Measurements from ENCODE around the gene RFC3.

Gene RFC3

DNA sequence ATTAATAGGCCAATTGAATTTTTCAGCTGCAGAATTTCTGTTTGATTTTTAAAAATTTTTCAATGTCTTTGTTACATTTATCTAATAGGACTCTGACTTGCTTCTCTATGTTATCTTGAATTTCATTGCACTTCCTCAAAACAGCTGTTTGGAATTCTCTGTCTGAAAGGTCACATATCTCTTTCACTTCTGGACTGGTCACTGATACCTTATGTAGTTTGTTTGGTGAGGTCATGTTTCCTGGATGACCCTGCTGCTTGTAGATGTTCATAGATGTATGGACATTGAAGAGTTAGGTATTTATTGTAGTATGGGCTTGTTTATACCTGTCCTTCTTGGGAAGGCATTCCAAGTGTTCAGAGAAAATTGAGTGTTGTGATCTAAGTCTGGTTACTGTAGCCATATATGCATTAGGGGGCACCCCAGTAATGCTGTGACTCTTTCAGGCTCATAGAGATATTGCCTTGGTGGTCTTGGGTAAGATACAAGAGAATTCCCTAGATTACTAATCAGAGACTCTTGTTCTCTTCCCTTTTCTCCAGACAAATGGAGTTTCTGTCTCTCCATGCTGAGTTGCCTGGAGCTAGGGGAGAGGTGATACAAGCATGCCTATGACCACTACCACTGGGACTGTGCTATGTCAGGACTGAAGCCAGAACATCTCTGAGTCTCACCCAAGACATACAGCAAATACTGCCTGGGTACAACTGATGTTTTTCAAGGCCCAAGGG is 27.8 kb downstream of the RFC3 start:
- TF ChIP-seq, protein P1, sequence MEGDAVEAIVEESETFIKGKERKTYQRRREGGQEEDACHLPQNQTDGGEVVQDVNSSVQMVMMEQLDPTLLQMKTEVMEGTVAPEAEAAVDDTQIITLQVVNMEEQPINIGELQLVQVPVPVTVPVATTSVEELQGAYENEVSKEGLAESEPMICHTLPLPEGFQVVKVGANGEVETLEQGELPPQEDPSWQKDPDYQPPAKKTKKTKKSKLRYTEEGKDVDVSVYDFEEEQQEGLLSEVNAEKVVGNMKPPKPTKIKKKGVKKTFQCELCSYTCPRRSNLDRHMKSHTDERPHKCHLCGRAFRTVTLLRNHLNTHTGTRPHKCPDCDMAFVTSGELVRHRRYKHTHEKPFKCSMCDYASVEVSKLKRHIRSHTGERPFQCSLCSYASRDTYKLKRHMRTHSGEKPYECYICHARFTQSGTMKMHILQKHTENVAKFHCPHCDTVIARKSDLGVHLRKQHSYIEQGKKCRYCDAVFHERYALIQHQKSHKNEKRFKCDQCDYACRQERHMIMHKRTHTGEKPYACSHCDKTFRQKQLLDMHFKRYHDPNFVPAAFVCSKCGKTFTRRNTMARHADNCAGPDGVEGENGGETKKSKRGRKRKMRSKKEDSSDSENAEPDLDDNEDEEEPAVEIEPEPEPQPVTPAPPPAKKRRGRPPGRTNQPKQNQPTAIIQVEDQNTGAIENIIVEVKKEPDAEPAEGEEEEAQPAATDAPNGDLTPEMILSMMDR (IDR thresholded peaks at IDR 0.05), result no peak

DNA sequence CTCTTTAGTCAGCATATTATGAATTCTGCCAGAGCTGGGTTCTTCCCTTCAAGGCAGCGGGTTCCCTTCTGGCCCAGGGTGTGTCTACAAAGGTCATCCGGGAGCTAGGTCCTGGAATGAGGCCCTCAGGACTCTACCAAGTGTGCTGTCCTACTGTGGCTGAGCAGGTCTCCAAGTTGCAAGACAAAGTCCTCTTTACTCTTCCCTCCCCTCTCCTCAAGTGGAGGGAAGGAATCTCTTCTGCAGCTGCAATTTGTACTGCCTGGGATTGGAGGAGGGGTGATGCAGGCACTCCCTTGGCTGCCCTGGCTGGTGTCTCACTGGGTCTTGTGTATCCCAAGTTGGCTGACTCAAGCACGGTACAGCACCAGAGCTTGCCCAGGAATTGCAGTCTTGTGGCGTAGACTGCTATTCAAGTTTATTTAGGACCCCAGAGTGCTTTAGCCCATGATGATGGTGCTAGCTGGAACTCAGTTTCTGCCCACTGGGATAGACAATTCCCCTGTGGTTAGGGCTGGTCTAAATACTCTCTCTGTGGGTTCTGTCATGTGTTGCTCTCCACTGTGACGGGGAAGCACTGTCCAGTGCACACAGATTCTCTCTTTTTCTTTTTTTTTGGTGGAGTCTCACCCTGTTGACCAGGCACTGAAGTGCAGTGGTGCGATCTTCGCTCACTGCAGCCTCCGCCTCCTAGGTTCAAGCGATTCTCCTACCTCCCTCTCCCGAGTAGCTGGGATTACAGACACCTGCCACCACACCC is 28.5 kb downstream of the RFC3 start:
- TF ChIP-seq, protein P1 (IDR thresholded peaks at IDR 0.05), result no peak

DNA sequence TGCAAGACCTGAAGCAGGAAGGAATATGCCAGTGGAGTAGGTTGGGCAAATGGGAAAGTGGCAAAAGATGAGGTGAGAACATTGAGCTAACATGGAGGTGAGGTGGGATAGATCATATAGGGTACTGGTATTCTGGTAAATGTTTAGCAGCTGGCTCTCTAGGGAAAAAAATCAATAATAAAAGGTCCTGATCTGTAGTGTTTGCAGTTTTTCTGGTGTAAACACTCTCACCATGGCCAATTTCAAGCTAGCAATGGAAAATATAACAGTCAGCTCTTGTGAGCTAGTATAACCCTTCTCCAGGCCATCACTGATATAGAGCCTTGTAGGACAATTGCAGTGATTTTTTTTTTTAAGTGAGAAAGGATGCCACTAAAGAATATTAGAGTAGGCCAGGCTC is 31.3 kb downstream of the RFC3 start:
- TF ChIP-seq, protein P1 (IDR thresholded peaks at IDR 0.05), result no peak

DNA sequence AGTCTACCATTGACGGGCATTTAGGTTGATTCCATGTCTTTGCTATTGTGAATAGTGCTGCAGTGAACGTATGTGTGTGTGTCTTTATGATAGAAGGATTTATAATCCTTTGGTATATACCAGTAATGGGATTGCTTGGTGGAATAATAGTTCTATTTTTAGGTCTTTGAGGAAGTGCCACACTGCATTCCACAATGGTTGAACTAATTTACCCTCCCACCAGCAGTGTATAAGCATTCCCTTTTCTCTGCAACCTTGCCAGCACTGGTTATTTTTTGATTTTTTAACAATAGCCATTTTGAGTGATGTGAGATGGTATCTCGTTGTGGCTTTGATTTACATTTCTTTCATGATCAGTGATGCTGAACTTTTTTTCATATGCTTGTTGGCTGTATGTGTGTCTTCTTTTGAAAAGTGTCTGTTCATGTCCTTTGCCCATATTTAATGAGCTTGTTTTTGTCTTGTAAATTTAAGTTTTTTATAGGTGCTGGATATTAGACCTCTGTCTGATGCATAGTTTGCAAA is 37.5 kb downstream of the RFC3 start:
- TF ChIP-seq, protein P1 (IDR thresholded peaks at IDR 0.05), result no peak

DNA sequence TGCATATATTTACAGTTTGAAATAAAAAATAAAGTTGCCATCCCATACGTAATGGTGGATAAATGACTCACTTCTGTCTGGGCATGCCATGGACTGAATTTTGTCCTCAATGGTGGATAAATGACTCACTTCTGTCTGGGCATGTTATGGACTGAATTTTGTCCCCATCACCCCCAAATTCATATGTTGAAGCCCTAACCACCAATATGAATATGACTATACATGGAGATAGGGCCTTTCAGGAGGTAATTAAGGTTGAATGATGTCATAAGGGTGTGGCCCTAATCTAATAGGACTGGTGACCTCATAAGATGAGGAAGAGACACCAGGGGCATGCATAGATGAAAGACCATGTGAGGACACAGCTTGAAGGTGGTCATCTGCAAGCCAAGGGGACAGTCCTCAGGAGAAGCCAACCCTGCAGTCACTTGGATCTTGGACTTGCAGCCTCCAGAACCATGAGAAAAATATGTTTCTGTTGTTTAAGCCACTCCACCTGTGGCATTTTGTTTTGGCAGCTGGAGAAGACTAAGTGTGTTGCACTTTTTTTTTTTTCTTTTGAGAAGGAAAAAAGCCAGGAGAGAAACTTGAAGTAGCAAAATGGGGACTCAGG is 41.8 kb downstream of the RFC3 start:
- TF ChIP-seq, protein P1 (IDR thresholded peaks at IDR 0.05), result no peak

DNA sequence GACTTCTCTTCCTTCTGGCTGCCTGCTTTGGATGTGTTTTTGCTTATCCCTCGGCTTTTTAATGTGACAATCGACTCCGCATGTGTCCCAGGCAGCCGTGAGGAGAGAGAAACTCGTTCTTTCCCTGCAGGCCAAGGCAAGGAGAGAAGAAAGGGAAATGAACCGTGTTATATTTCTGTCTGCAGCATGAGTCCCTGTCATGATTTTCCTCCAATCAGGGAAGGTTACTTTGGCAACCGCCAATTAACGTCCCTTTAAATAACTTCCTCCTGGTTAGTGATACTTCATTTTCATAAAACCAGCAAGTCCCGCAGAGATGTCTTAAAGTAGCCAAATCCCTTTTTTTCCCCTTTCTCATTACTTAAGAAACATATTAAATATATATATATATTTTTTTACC is 42.6 kb downstream of the RFC3 start:
- TF ChIP-seq, protein P1 (IDR thresholded peaks at IDR 0.05), result no peak

DNA sequence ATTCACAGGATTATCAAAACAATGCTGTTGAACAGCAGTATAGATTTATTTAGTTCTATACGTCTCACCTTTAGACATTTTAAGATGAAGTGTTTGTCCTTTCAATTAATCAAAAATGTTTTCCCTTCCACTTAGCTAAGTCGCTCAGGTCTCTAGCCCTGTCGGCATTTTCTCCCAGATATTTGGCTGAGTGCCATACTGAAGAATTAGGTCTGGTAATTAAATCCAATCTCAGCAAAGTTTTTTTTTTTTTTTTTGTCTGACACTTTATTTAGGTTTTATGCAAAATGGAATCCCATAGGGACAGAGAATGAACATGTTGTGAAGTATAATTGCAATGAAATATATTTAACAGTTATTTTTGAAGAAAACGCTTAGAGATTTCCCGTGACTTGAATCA is 44.1 kb downstream of the RFC3 start:
- TF ChIP-seq, protein P1 (IDR thresholded peaks at IDR 0.05), result no peak
